HG02938 (cell line): ENCODE measurements around the gene CHMP4B.

Experiments
- ATAC-seq: cut with Tn5 transposase; IDR thresholded peaks from one replicate; pipeline ENCODE4 v1.9.1; 2021; ENCODE audit warnings: mild to moderate bottlenecking, moderate library complexity; ENCODE audit not compliant: unreplicated experiment

The CHMP4B gene

GRCh38 chr20:33817411-33817810 is 6.3 kb downstream of the CHMP4B start:
- no peak for ATAC-seq

GRCh38 chr20:33819456-33819855 is 8.3 kb downstream of the CHMP4B start:
- no peak for ATAC-seq

GRCh38 chr20:33820362-33820761 is 9.2 kb downstream of the CHMP4B start:
- ATAC-seq: no peak

- ATAC-seq: no peak
Observed at GRCh38 chr20:33821270-33821836, 10.2 kb downstream of the CHMP4B start.

GRCh38 chr20:33822423-33822822 is 11.3 kb downstream of the CHMP4B start:
- ATAC-seq: no peak

- ATAC-seq: no peak
Observed at GRCh38 chr20:33822991-33823390, 11.8 kb downstream of the CHMP4B start.

- ATAC-seq: no peak
Observed at GRCh38 chr20:33824852-33825251, 13.7 kb downstream of the CHMP4B start.

GRCh38 chr20:33825340-33826269 is 14.5 kb downstream of the CHMP4B start:
- ATAC-seq: no peak

- no peak for ATAC-seq
Observed at GRCh38 chr20:33826270-33826897, 15.2 kb downstream of the CHMP4B start.

- no peak for ATAC-seq
Observed at GRCh38 chr20:33827109-33827508, 16.0 kb downstream of the CHMP4B start.

GRCh38 chr20:33827634-33828325 is 16.6 kb downstream of the CHMP4B start:
- ATAC-seq: no peak

GRCh38 chr20:33828326-33828844 is 17.2 kb downstream of the CHMP4B start:
- no peak for ATAC-seq

GRCh38 chr20:33828967-33829560 is 17.9 kb downstream of the CHMP4B start:
- ATAC-seq: no peak

GRCh38 chr20:33829636-33830035 is 18.5 kb downstream of the CHMP4B start:
- no peak for ATAC-seq

GRCh38 chr20:33830371-33830770 is 19.2 kb downstream of the CHMP4B start:
- ATAC-seq: no peak

- no peak for ATAC-seq
Observed at GRCh38 chr20:33832103-33832804, 21.1 kb downstream of the CHMP4B start.

- no peak for ATAC-seq
Observed at GRCh38 chr20:33833333-33833732, 22.2 kb downstream of the CHMP4B start.

GRCh38 chr20:33835615-33836172 is 24.5 kb downstream of the CHMP4B start:
- ATAC-seq: no peak

GRCh38 chr20:33836277-33836676 is 25.1 kb downstream of the CHMP4B start:
- ATAC-seq: no peak
